H1 (cell line): ENCODE results near the gene KRTAP10-3. TPM values are rescaled to one million over a fixed set of nuclear protein-coding genes. Genes with fewer than 3 reads are reported as not detected.

Experiments used
- CTCF ChIA-PET: fragments of 300-600 bp; sonication (Branson Sonifier 250); formaldehyde crosslinking; loops from one replicate; lab custom pipeline; 2021; ENCODE audit not compliant: partially characterized antibody; lab: Charles Lee
- POLR2A ChIA-PET: fragments of 300-600 bp; sonication (Branson Sonifier 250); formaldehyde crosslinking; loops from one replicate; lab custom pipeline; 2021; ENCODE audit warnings: inconsistent platforms; ENCODE audit not compliant: partially characterized antibody; lab: Charles Lee
- DNase-seq, 2 experiments: peaks; one replicate each; pipeline versions ENCODE4 v3.0.0 to v3.0.0-alpha.2; 2010 to 2022; ENCODE audit warnings: low spot score in 2 of 2, low read depth in 1 of 2, mixed read lengths in 1 of 2
- FAIRE-seq: peaks from 2 replicates; lab custom pipeline; 2011; peaks lifted over from hg19 to GRCh38; lab: Jason Lieb, UNC
- H2AFZ ChIP-seq: 2 replicates; pipeline ENCODE4 v1.8.1; 2012; ENCODE audit warnings: low read length, inconsistent platforms
- H2AK5ac ChIP-seq: 2 replicates; pipeline ENCODE4 v1.6.1; 2013; ENCODE audit warnings: low read depth, low read length
- H2BK120ac ChIP-seq: replicated peaks from 2 replicates; pipeline ENCODE3; 2013; ENCODE audit warnings: low read depth, low read length, inconsistent platforms
- H2BK12ac ChIP-seq: 2 replicates; pipeline ENCODE4 v1.6.1; 2013; ENCODE audit warnings: low read depth, low read length
- H2BK15ac ChIP-seq: 2 replicates; pipeline ENCODE4 v1.6.1; 2013; ENCODE audit warnings: low read length
- H2BK20ac ChIP-seq: 2 replicates; pipeline ENCODE4 v1.6.1; 2013; ENCODE audit warnings: low read length
- H2BK5ac ChIP-seq: 2 replicates; pipeline ENCODE4 v1.6.1; 2013; ENCODE audit warnings: low read depth, low read length
- H3K14ac ChIP-seq: 2 replicates; pipeline ENCODE4 v1.6.1; 2013; ENCODE audit warnings: inconsistent platforms; ENCODE audit not compliant: insufficient read length
- H3K18ac ChIP-seq: 2 replicates; pipeline ENCODE4 v1.6.1; 2013; ENCODE audit warnings: low read length; ENCODE audit errors: extremely low read depth
- H3K23ac ChIP-seq: 2 replicates; pipeline ENCODE4 v1.6.1; 2013; ENCODE audit warnings: inconsistent platforms; ENCODE audit not compliant: insufficient read length
- H3K23me2 ChIP-seq: 2 replicates; pipeline ENCODE4 v1.6.1; 2013; ENCODE audit warnings: low read depth, low read length
- H3K27ac ChIP-seq: 2 replicates; pipeline ENCODE4 v1.6.1; 2011; ENCODE audit warnings: low read depth, low read length, inconsistent platforms
- H3K27me3 ChIP-seq, 4 experiments: replicated peaks in 1 of 4; 1 replicate in 1 of 4; 2 replicates in 3 of 4; pipeline versions ENCODE4 v1.6.1 to v1.8.1; 2011 to 2013; ENCODE audit warnings: low read length in 3 of 4, mild to moderate bottlenecking in 3 of 4, inconsistent platforms in 2 of 4, mixed read lengths in 2 of 4, moderate library complexity in 1 of 4; ENCODE audit not compliant: control insufficient read depth in 3 of 4, insufficient read depth in 3 of 4; ENCODE audit errors: extremely low read depth in 1 of 4
- H3K36me3 ChIP-seq, 4 experiments: 2 replicates each; pipeline versions ENCODE4 v1.6.1 to v1.8.1; 2011 to 2013; ENCODE audit warnings: mild to moderate bottlenecking in 4 of 4, low read length in 3 of 4, moderate library complexity in 2 of 4, control low read depth in 1 of 4, inconsistent platforms in 1 of 4; ENCODE audit not compliant: insufficient read depth in 4 of 4, control insufficient read depth in 2 of 4
- H3K4ac ChIP-seq: replicated peaks from 2 replicates; pipeline ENCODE3; 2013; ENCODE audit warnings: low read length, low read depth, mixed read lengths, inconsistent platforms; ENCODE audit not compliant: insufficient read length
- H3K4me1 ChIP-seq, 4 experiments: replicated peaks in 1 of 4; 1 replicate in 1 of 4; 2 replicates in 3 of 4; pipeline versions ENCODE4 v1.6.1 to v1.8.1; 2011 to 2013; ENCODE audit warnings: low read length in 3 of 4, inconsistent platforms in 2 of 4, mixed read lengths in 1 of 4; ENCODE audit not compliant: insufficient read depth in 4 of 4, control insufficient read depth in 3 of 4
- H3K4me2 ChIP-seq, 2 experiments: 2 replicates each; pipeline versions ENCODE4 v1.6.1 to v1.8.1; 2011 to 2013; ENCODE audit warnings: low read depth in 2 of 2, low read length in 2 of 2, control low read depth in 1 of 2, inconsistent platforms in 1 of 2, mild to moderate bottlenecking in 1 of 2; ENCODE audit not compliant: insufficient read depth in 1 of 2
- H3K4me3 ChIP-seq, 4 experiments: fragments of 200-600, 300-600 bp in 1 of 4; sonication (generic), shearing (Covaris generic), sonication (Bioruptor Twin) in 1 of 4; 2 replicates each; pipeline versions ENCODE4 v1.5.1 to v1.8.1; 2011 to 2016; ENCODE audit warnings: low read length in 4 of 4, low read depth in 3 of 4, control low read depth in 2 of 4, inconsistent platforms in 2 of 4, mild to moderate bottlenecking in 2 of 4, mixed read lengths in 1 of 4, moderate library complexity in 1 of 4; ENCODE audit not compliant: insufficient read depth in 2 of 4; ENCODE audit errors: extremely low read depth in 1 of 4
- H3K56ac ChIP-seq: replicated peaks from 2 replicates; pipeline ENCODE3; 2013; ENCODE audit warnings: low read depth, mild to moderate bottlenecking, mixed read lengths, low read length, inconsistent platforms; ENCODE audit not compliant: insufficient read length
- H3K79me1 ChIP-seq: 2 replicates; pipeline ENCODE4 v1.6.1; 2013; ENCODE audit warnings: low read depth, low read length, control low read depth
- H3K79me2 ChIP-seq, 2 experiments: 2 replicates each; pipeline versions ENCODE4 v1.6.1 to v1.8.1; 2012 to 2013; ENCODE audit warnings: low read length in 2 of 2, mild to moderate bottlenecking in 2 of 2, inconsistent platforms in 1 of 2; ENCODE audit not compliant: insufficient read depth in 2 of 2, control insufficient read depth in 1 of 2
- H3K9ac ChIP-seq, 4 experiments: replicated peaks in 1 of 4; 1 replicate in 1 of 4; 2 replicates in 3 of 4; pipeline versions ENCODE4 v1.6.1 to v1.8.1; 2011 to 2013; ENCODE audit warnings: low read depth in 3 of 4, low read length in 3 of 4, control low read depth in 2 of 4, mild to moderate bottlenecking in 2 of 4, moderate library complexity in 2 of 4, inconsistent platforms in 1 of 4; ENCODE audit errors: extremely low read depth in 1 of 4
- H3K9me3 ChIP-seq, 2 experiments: 2 replicates each; pipeline versions ENCODE4 v1.6.1 to v1.8.1; 2012 to 2013; ENCODE audit warnings: mild to moderate bottlenecking in 2 of 2, moderate library complexity in 2 of 2, control low read depth in 1 of 2, inconsistent platforms in 1 of 2, low read depth in 1 of 2, low read length in 1 of 2, mixed read lengths in 1 of 2; ENCODE audit not compliant: insufficient read depth in 2 of 2
- H4K20me1 ChIP-seq, 2 experiments: replicated peaks in 1 of 2; 2 replicates each; pipeline versions ENCODE3 to v1.8.1; 2011 to 2013; ENCODE audit warnings: inconsistent platforms in 2 of 2, low read length in 2 of 2, mild to moderate bottlenecking in 1 of 2; ENCODE audit not compliant: insufficient read depth in 2 of 2, control insufficient read depth in 1 of 2
- H4K5ac ChIP-seq: 2 replicates; pipeline ENCODE4 v1.6.1; 2013; ENCODE audit warnings: low read length, low read depth, mixed read lengths, inconsistent platforms; ENCODE audit not compliant: insufficient read length
- H4K8ac ChIP-seq: 2 replicates; pipeline ENCODE4 v1.8.0; 2013; ENCODE audit warnings: mild to moderate bottlenecking, moderate library complexity, low read length, inconsistent platforms; ENCODE audit not compliant: insufficient read depth; ENCODE audit errors: extremely low read depth
- H4K91ac ChIP-seq: replicated peaks from 2 replicates; pipeline ENCODE3; 2013; ENCODE audit warnings: low read length, mixed read lengths, inconsistent platforms; ENCODE audit not compliant: insufficient read length
- ATF2 ChIP-seq: IDR thresholded peaks from 2 replicates; pipeline ENCODE4 v1.6.1; 2012; ENCODE audit warnings: low read length, inconsistent platforms
- CHD2 ChIP-seq: IDR thresholded peaks from 2 replicates; pipeline ENCODE4 v1.6.1; 2012; ENCODE audit warnings: low read length, improper control_type of control experiment
- CTBP2 ChIP-seq: IDR thresholded peaks from 2 replicates; pipeline ENCODE4 v1.7.0; 2011; ENCODE audit warnings: borderline replicate concordance, mild to moderate bottlenecking, moderate library complexity, mixed read lengths, low read length; ENCODE audit not compliant: insufficient read depth, insufficient read length
- EP300 ChIP-seq, 2 experiments: IDR thresholded peaks; 1 replicate in 1 of 2; 2 replicates in 1 of 2; pipeline ENCODE4 v1.6.1; 2011 to 2012; ENCODE audit warnings: low read depth in 2 of 2, low read length in 2 of 2, mild to moderate bottlenecking in 2 of 2, borderline replicate concordance in 1 of 2, inconsistent platforms in 1 of 2, moderate library complexity in 1 of 2
- EZH2 ChIP-seq: fragments of 200-600 bp; sonication (generic); IDR thresholded peaks from 2 replicates; pipeline ENCODE4 v1.7.1; 2012; ENCODE audit warnings: low read depth, mild to moderate bottlenecking, moderate library complexity, low read length, inconsistent platforms; ENCODE audit not compliant: severe bottlenecking
- JUND ChIP-seq: IDR thresholded peaks from 2 replicates; pipeline ENCODE4 v1.6.1; 2011; ENCODE audit warnings: mild to moderate bottlenecking, improper control_type of control experiment, low read length
- MAX ChIP-seq: IDR thresholded peaks from 2 replicates; pipeline ENCODE4 v1.6.1; 2012; ENCODE audit warnings: inconsistent platforms
- SAP30 ChIP-seq: fragments of 300-600 bp; sonication (generic); IDR thresholded peaks from 2 replicates; pipeline ENCODE4 v1.7.1; 2012; ENCODE audit warnings: low read length, moderate library complexity, mild to moderate bottlenecking, inconsistent platforms; ENCODE audit not compliant: insufficient read depth, insufficient replicate concordance
- TBP ChIP-seq: IDR thresholded peaks from 2 replicates; pipeline ENCODE4 v1.6.1; 2011; ENCODE audit warnings: low read depth, low read length, improper control_type of control experiment
- USF2 ChIP-seq: IDR thresholded peaks from 2 replicates; pipeline ENCODE4 v1.6.1; 2011; ENCODE audit warnings: low read length, improper control_type of control experiment
- WGBS, 2 experiments: shearing (Covaris generic) in 1 of 2; methylation state at CpG; one replicate each; pipeline versions ENCODE4 v1.1.6 to v1.1.7; 2013 to 2015; ENCODE audit warnings: low lambda C conversion rate in 2 of 2, mixed read lengths in 2 of 2, inconsistent platforms in 1 of 2, low coverage in 1 of 2, missing lambda C conversion rate in 1 of 2; ENCODE audit not compliant: insufficient replicate concordance in 2 of 2, insufficient coverage in 1 of 2, insufficient read length in 1 of 2; ENCODE audit errors: extremely low coverage in 1 of 2, missing lambda C conversion rate in 1 of 2; 5-methylcytosine and 5-hydroxymethylcytosine counted together
- polyA plus RNA-seq, 7 experiments: library from polyadenylated mRNA; depleted of rRNA in 3 of 7; stranded (reverse) in 5 of 7; unstranded in 2 of 7; fragments of >200 nt in 5 of 7; fragments of 200-250 nt in 2 of 7; gene quantifications; 1 replicate in 5 of 7; 2 replicates in 1 of 7; 4 replicates in 1 of 7; pipeline versions ENCODE4 v1.2.1 to v1.2.3, GENCODE V29; 2011 to 2013; ENCODE audit warnings: missing spikeins in 2 of 7, mixed read lengths in 2 of 7
- total RNA-seq: library from RNA; stranded (reverse); fragmentation: NEBNext Ultra II Directional; extraction: Animal tissue kit (Norgen Biotek cat#: 25700); gene quantifications from 2 replicates; pipeline ENCODE4 v1.2.1, GENCODE V29; 2021

The KRTAP10-3 gene
- total and polyA plus RNA-seq, 2 of the 8 experiments (the other 6 are each of a cell fraction or from before 2014, with no cell fraction given): not detected

GRCh38 chr21:44579833-44580144 is 21.2 kb upstream of the KRTAP10-3 start:
- DNase-seq (peak in 1 of 2 experiments; percentile 45), FAIRE-seq (no peak)
- no peak overlapping the region for H3K14ac ChIP-seq
- no peak overlapping the region for H2AFZ ChIP-seq
- peaks cover 0 to 4% (median 0%) of the 10 kb centered on the region in 4 experiments; a peak in 1 of 7 replicates for H3K4me1 ChIP-seq
- no peaks in the 10 kb centered on the region for H4K20me1 ChIP-seq
- H3K18ac ChIP-seq: no peak overlapping the region
- H4K91ac ChIP-seq: no peak overlapping the region
- no peak overlapping the region for H3K4me3 ChIP-seq
- H3K79me1 ChIP-seq: no peaks in the 10 kb centered on the region
- H3K36me3 ChIP-seq: no peaks in the 10 kb centered on the region
- no peaks in the 10 kb centered on the region; a peak in 1 of 7 replicates for H3K27me3 ChIP-seq
- CTCF ChIA-PET: interaction anchor here (0.6 to 1.3 kb wide), 6 partner anchors 25 to 222 kb away, joined by 3 to 4 read pairs (median 3); partner anchors contain the start of gene UBE2G2
- no peaks in the 10 kb centered on the region for H3K23me2 ChIP-seq
- no peak overlapping the region; the same call in 1 of the 2 replicates for H4K8ac ChIP-seq
- H3K56ac ChIP-seq: no peak overlapping the region
- H2AK5ac ChIP-seq: no peak overlapping the region
- no peak overlapping the region for H3K27ac ChIP-seq
- 72% methylated on average over 3 of the region's 7 CpGs; no CpG with 5 or more reads in 1 of the 2 experiments for WGBS, 2 experiments
- H3K4me2 ChIP-seq: no peak overlapping the region
- H4K5ac ChIP-seq: no peak overlapping the region
- no peak overlapping the region for H2BK20ac ChIP-seq
- H3K4ac ChIP-seq: no peak overlapping the region
- no peak overlapping the region for H2BK120ac ChIP-seq
- peaks cover 0 to 9% of the 10 kb centered on the region in 2 experiments; a peak in 2 of 4 replicates for H3K9me3 ChIP-seq
- H2BK5ac ChIP-seq: no peak overlapping the region; the same call in 1 of the 2 replicates
- POLR2A ChIA-PET: interaction anchor here (0.8 to 1.0 kb wide), 2 partner anchors 72 to 117 kb away, joined by 3 to 5 read pairs; partner anchors contain the start of gene KRTAP10-12
- no peaks in the 10 kb centered on the region for H3K79me2 ChIP-seq
- no peak overlapping the region for H3K23ac ChIP-seq
- no peak overlapping the region for H3K9ac ChIP-seq
- no peak overlapping the region for H2BK12ac ChIP-seq
- H2BK15ac ChIP-seq: no peak overlapping the region
- no peak for TF ChIP-seq CTBP2
- no peak for TF ChIP-seq ATF2
- no peak for TF ChIP-seq SAP30
- TF ChIP-seq MAX: no peak
- TF ChIP-seq CHD2: no peak
- TF ChIP-seq USF2: no peak
- TF ChIP-seq EP300 (IDR thresholded peaks at IDR 0.05; ENCODE audit: borderline replicate concordance in 1 of 2, low read depth in 2 of 2, low read length in 2 of 2): no peak
- TF ChIP-seq JUND: no peak
- no peak for TF ChIP-seq EZH2
- no peak for TF ChIP-seq TBP
